HG03457 (cell line): Measurements from ENCODE around the gene GBE1.
"Not testable (repeated sequence)": the region's sequence is repeated elsewhere in the genome, so short reads cannot be mapped to it uniquely, and the experiment has no call there.

Experiments used
- ATAC-seq: cut with Tn5 transposase; IDR thresholded peaks from one replicate; pipeline ENCODE4 v1.9.1; 2021; ENCODE audit warnings: moderate number of reproducible peaks; ENCODE audit not compliant: unreplicated experiment

GBE1 gene

GRCh38 chr3:81760924-81761903, at the start of gene GBE1:
Gene GBE1 (minus strand): TSS chr3:81761645. CDS start chr3:81761517, 128 bp downstream.
- ATAC-seq, result peak; percentile 84

- no peak for ATAC-seq
These were observed 47.5 kb upstream of the GBE1 start for GRCh38 chr3:81808900-81809299.

- ATAC-seq, result no peak
These were observed 38.0 kb upstream of the GBE1 start for GRCh38 chr3:81799403-81799802.

GRCh38 chr3:81793410-81793809, 32.0 kb upstream of the GBE1 start:
- no peak for ATAC-seq

GRCh38 chr3:81790117-81790516, 28.7 kb upstream of the GBE1 start:
- no peak for ATAC-seq

GRCh38 chr3:81789691-81790090, 28.2 kb upstream of the GBE1 start:
- ATAC-seq, result no peak

- ATAC-seq, result no peak
These were observed 27.2 kb upstream of the GBE1 start for GRCh38 chr3:81788610-81789009.

- ATAC-seq, result no peak
These were observed 26.6 kb upstream of the GBE1 start for GRCh38 chr3:81788044-81788443.

GRCh38 chr3:81782585-81782984, 21.1 kb upstream of the GBE1 start:
- ATAC-seq, result no peak

DNA sequence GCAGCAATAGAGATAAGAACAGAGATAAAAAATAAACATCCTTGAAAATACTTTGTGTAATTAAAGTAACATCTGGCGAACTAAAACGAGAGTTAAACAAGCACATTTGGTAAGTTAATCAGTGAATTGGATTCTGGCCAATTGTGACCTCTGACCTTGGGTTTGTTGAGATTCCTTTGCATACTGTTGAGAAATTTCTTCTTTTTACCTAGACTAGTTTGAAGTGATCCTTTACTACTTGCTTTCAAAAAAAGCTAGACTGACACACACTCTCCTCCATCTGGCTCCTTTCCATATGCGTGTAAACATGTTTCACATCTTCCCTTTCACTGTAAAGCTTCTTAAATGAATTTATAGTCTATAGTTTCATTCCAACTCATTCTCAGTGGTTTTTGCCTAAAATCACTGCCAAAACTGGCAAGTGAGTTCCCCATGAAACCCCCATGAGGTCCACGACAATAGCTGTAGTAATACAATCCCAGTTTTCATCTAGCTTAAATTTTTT, 17.3 kb upstream of the GBE1 start:
- ATAC-seq, result no peak

DNA sequence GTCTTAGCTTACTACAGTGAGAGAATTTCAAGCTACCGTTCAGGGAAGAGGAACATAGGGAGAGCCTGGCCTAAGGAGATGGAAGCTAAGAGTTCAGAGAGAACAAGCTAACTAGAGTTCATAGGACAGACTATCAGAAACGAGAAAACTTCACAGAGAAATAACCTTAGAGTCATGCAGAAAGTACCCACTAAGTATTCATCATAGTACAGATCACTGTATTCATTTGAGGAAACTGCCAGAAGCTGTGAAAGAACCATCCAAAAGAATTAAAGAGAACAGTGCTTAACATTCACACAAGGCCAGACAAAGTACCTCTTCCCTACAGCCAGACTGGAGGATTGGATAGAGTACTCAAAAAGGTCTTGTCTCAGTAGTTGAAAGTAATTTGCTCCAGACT, 15.2 kb upstream of the GBE1 start:
- no peak for ATAC-seq

- ATAC-seq, result no peak
These were observed 9.3 kb upstream of the GBE1 start for GRCh38 chr3:81770710-81771109.

DNA sequence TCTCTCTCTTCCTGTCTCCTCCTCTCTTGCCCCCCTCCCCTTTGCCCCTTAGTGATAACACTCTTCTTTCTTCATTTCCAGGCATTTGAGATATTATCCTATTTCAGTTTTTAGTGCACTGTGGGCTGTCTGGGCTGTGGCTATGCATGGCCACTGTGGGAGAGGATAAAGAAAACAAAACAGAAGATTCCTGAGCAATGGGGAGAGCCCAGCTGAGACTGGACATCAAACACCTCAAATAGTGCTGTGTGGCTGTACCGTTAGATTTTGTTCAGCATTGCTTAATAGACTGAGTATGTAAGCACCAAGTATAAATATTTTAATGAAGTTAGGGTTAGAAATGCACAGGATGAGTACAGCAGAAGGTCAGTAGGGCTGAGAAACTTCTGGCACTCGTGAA, 7.9 kb upstream of the GBE1 start:
- ATAC-seq, result no peak

- not testable (repeated sequence) for ATAC-seq
These were observed 5.9 kb upstream of the GBE1 start for GRCh38 chr3:81767250-81767859.

- no peak for ATAC-seq
These were observed 4.0 kb upstream of the GBE1 start for GRCh38 chr3:81765400-81765799.

- ATAC-seq, result no peak
These were observed 3.2 kb upstream of the GBE1 start for GRCh38 chr3:81764665-81765064.

GRCh38 chr3:81764002-81764401, 2.6 kb upstream of the GBE1 start:
- ATAC-seq, result no peak

- ATAC-seq, result no peak
These were observed 1.6 kb upstream of the GBE1 start for GRCh38 chr3:81763001-81763400.

DNA sequence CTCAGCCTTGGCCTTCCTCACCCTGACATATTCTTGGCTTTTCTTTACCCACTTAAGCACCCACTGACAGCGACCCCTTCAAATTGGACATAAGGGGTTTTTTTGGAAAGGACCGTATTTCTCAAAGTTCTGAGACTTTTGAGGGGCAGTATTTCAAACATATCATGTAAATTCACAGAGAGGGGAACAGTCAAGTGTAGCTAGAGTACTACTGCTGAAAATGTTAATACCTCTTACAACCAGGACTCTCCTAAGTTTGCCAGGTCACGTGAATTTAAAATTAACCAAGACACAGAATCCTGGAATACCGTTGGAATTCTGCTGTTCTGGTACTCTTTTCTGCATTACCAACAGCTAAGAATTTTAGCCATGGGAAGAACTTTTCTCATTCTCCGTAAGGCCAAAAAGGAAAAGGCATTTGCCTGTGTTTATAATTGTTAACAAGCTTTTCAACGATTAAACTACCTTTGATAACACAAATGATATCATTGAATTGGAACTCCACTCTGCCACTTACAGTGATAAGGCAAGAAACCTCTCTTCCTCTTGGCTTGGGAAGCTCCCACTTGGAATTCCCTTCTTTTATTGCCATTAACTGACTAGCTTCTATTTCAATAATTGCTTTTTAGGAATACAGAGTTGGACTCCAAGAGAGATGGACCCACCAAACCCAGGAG, 597 bp upstream of the GBE1 start:
- no peak for ATAC-seq

DNA sequence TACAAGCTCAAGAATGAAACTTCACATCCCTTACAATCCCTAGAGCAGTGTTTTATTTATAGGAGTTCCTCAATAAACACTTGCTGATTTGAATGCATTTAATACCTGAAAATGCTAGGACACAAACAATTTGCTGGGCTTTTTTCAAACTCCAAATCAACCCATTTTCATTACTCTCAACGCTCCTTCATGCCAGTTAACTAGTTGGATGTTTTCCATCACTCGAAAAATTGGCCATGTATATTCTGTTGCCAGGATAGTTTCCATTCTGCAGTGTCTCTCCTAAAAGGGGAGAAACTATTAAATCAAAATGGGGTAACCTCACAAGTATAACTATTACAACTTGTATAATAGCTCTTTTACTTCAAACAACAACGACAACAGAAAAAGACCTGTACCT, 1.2 kb downstream of the GBE1 start:
- ATAC-seq, result no peak

DNA sequence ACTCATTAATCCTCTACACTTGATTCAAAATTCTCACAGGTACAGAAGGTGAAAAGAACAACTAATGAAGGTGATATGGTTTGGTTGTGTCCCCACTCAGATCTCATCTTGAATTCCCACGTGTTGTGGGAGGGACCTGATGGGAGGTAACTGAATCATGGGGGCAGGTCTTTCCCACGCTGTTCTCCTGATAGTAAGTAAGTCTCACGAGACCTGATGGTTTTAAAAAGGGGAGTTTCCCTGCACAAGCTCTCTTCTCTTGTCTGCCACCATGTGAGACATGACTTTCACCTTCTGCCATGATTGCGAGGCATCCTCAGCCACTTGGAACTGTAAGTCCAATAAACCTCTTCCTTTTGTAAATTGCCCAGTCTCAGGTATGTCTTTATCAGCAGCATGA, 2.7 kb downstream of the GBE1 start:
- ATAC-seq, result not testable (repeated sequence)
